Activated naive CD8-positive, alpha-beta T cell treated with anti-CD3 and anti-CD28 coated beads, Interleukin-2, amount 50 U/mL, for 16 hours (primary cell): ENCODE measurements around the gene C20orf173.
A peak's percentile ranks its signal among the peaks of the same experiment; 100 is the strongest.

Experiments
- DNase-seq: peaks from one replicate; pipeline ENCODE4 v3.0.0-alpha.2; 2020; ENCODE audit warnings: low read depth, low spot score

Gene C20orf173

GRCh38 chr20:35506872-35507638 lies 22.4 kb downstream of the C20orf173 start:
- no peak for DNase-seq

DNA sequence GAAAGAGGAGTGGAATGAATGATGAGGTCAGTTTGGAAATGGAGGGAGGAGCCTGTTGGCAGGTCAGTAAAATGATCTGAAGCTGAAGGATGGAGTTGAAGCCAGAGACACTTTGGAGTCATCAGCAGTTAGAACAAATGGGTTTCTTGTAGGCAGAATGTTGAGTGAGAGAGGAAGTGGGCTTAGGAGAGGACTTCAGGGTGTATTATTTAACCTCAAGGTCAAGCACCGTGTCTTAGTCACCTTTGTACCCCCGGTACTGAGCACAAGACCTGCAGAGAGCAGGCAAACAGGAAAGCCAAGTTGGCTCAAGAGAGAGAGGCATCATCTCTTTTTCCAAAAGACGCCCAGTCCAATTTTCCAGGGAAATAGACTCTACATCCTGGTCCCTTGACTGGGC lies 23.3 kb downstream of the C20orf173 start:
- DNase-seq: no peak

DNA sequence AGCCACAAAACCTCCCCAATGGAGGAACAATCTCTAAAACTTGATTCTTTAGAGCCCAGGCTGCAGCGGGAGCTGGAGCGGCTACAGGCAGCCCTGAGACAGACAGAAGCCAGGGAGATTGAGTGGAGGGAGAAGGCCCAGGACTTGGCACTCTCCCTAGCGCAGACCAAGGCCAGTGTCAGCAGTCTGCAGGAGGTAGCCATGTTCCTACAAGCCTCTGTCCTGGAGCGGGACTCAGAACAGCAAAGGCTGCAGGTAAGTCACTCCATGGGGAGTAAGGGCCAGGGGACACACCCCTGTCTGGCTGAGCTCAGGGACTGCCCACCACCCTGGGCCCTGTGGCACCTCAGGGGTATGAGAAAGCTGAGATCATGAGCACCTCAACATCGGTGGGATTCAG lies 24.7 kb downstream of the C20orf173 start:
- DNase-seq: no peak

DNA sequence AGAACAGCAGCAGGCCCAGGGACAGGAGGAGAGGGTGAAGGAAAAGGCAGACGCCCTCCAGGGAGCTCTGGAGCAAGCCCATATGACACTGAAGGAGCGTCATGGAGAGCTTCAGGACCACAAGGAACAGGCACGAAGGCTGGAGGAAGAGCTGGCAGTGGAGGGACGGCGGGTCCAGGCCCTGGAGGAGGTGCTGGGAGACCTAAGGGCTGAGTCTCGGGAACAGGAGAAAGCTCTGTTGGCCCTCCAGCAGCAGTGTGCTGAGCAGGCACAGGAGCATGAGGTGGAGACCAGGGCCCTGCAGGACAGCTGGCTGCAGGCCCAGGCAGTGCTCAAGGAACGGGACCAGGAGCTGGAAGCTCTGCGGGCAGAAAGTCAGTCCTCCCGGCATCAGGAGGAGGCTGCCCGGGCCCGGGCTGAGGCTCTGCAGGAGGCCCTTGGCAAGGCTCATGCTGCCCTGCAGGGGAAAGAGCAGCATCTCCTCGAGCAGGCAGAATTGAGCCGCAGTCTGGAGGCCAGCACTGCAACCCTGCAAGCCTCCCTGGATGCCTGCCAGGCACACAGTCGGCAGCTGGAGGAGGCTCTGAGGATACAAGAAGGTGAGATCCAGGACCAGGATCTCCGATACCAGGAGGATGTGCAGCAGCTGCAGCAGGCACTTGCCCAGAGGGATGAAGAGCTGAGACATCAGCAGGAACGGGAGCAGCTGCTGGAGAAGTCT lies 25.5 kb downstream of the C20orf173 start:
- no peak for DNase-seq

DNA sequence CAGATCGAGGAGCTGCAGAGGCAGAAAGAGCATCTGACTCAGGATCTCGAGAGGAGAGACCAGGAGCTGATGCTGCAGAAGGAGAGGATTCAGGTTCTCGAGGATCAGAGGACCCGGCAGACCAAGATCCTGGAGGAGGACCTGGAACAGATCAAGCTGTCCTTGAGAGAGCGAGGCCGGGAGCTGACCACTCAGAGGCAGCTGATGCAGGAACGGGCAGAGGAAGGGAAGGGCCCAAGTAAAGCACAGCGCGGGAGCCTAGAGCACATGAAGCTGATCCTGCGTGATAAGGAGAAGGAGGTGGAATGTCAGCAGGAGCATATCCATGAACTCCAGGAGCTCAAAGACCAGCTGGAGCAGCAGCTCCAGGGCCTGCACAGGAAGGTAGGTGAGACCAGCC lies 26.2 kb downstream of the C20orf173 start:
- DNase-seq: no peak

DNA sequence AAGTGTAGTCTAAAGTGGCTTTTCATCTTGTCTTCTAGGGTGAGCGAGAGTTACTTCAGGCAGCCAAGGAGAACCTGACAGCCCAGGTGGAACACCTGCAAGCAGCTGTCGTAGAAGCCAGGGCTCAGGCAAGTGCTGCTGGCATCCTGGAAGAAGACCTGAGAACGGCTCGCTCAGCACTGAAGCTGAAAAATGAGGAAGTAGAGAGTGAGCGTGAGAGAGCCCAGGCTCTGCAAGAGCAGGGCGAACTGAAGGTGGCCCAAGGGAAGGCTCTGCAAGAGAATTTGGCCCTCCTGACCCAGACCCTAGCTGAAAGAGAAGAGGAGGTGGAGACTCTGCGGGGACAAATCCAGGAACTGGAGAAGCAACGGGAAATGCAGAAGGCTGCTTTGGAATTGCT lies 27.1 kb downstream of the C20orf173 start:
- DNase-seq: no peak

GRCh38 chr20:35499271-35499670 lies 30.2 kb downstream of the C20orf173 start:
- DNase-seq: no peak

- no peak for DNase-seq
These were observed 31.7 kb downstream of the C20orf173 start for GRCh38 chr20:35497780-35498189.

- DNase-seq: no peak
These were observed 32.1 kb downstream of the C20orf173 start for GRCh38 chr20:35497320-35497719.

GRCh38 chr20:35496481-35496880 lies 33.0 kb downstream of the C20orf173 start:
- no peak for DNase-seq

- DNase-seq: no peak
These were observed 37.1 kb downstream of the C20orf173 start for GRCh38 chr20:35492352-35492751.

DNA sequence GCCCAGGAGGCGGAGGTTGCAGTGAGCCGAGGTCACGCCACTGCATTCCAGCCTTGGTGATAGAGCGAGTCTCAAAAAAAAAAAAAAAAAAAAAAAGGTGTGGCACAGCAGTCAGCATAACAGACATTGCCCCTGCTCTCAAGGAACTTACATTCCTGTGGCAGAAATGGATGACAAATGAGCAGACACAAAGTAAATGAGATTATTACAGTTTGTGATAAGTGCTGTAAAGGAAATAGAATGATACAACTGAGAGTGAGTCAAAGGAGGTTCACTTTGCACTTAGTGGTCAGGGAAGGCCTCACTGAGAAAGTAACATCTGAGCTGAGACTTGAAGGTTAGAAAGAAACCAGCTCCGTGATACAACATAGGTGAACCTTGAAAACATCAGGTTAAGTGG lies 37.6 kb downstream of the C20orf173 start:
- DNase-seq: no peak

GRCh38 chr20:35490736-35491181 lies 38.7 kb downstream of the C20orf173 start:
- peak; percentile 20 for DNase-seq

DNA sequence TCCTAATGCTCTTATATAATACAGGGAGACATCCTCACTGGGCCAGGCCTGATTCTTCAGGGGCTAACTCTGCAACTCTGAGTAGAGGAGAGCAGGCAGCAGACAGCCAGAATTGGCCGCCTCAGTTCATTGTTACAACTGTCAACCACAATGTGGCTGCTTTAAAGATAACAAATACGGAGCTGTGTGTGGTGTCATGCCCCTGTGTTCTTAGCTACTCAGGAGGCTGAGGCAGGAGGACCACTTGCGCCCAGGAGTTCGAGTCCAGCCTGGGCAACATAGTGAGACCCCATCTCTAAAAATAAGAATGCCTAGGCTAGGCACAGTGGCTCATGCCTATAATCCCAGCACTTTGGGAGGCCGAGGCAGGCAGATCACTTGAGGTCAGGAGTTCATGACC lies 39.7 kb downstream of the C20orf173 start:
- no peak for DNase-seq

GRCh38 chr20:35487479-35487878 lies 42.0 kb downstream of the C20orf173 start:
- DNase-seq: no peak

- no peak for DNase-seq
These were observed 49.7 kb downstream of the C20orf173 start for GRCh38 chr20:35479798-35480197.

- DNase-seq: no peak
These were observed 50.5 kb downstream of the C20orf173 start for GRCh38 chr20:35478804-35479472.
